HepG2 (cell line): ENCODE measurements around the gene PRDM15. TPM values are rescaled to one million over a fixed set of nuclear protein-coding genes. Genes with fewer than 3 reads are reported as not detected.

Experiments
- ATF2 ChIP-seq: sonication (generic); formaldehyde crosslinking; IDR thresholded peaks from 2 replicates; pipeline ENCODE4 v1.4.0; 2020; ENCODE audit warnings: missing genetic modification reagents
- CEBPB ChIP-seq: IDR thresholded peaks from 2 replicates; pipeline ENCODE4 v1.6.1; 2011; ENCODE audit warnings: low read depth, low read length, improper control_type of control experiment, borderline replicate concordance
- EP300 ChIP-seq, 3 experiments: sonication (generic) in 1 of 3; formaldehyde crosslinking in 1 of 3; IDR thresholded peaks; 2 replicates each; pipeline versions ENCODE4 v1.5.1 to v1.6.1; 2011 to 2020; ENCODE audit warnings: low read depth in 2 of 3, low read length in 2 of 3, borderline replicate concordance in 1 of 3, improper control_type of control experiment in 1 of 3, mild to moderate bottlenecking in 1 of 3, missing genetic modification reagents in 1 of 3, moderate library complexity in 1 of 3
- FOXK1 ChIP-seq: sonication (generic); formaldehyde crosslinking; IDR thresholded peaks from 2 replicates; pipeline ENCODE4 v1.4.0; 2020; ENCODE audit warnings: low read depth, missing genetic modification reagents, borderline replicate concordance
- GFI1 ChIP-seq: sonication (generic); formaldehyde crosslinking; IDR thresholded peaks from 2 replicates; pipeline ENCODE4 v1.5.0; 2020; ENCODE audit warnings: missing genetic modification reagents, mild to moderate bottlenecking, borderline replicate concordance
- HNF1A ChIP-seq, 2 experiments: sonication (generic) in 1 of 2; formaldehyde crosslinking in 1 of 2; IDR thresholded peaks; 2 replicates each; pipeline versions ENCODE4 v1.4.0 to v1.6.1; 2016 to 2020; ENCODE audit warnings: borderline replicate concordance in 1 of 2, low read depth in 1 of 2, mild to moderate bottlenecking in 1 of 2, missing genetic modification reagents in 1 of 2
- MBNL3 ChIP-seq: fragments of 250-450 bp; sonication (Bioruptor Pico); conservative IDR thresholded peaks from 2 replicates; pipeline ENCODE4 v1.8.0; 2022; ENCODE audit warnings: mild to moderate bottlenecking, inconsistent platforms
- MED1 ChIP-seq: sonication (generic); formaldehyde crosslinking; IDR thresholded peaks from 2 replicates; pipeline ENCODE4 v1.4.0; 2020; ENCODE audit warnings: missing genetic modification reagents
- MIER3 ChIP-seq: IDR thresholded peaks from 2 replicates; pipeline ENCODE4 v1.6.1; 2016; ENCODE audit warnings: missing compliant biosample characterization, borderline replicate concordance
- NCOA2 ChIP-seq: sonication (generic); formaldehyde crosslinking; IDR thresholded peaks from 2 replicates; pipeline ENCODE4 v1.8.0; 2022; ENCODE audit warnings: inconsistent platforms
- NR2C2 ChIP-seq: sonication (generic); formaldehyde crosslinking; IDR thresholded peaks from 2 replicates; pipeline ENCODE4 v1.4.0; 2020; ENCODE audit warnings: missing genetic modification reagents, mild to moderate bottlenecking, moderate library complexity, borderline replicate concordance
- PHF21A ChIP-seq: sonication (generic); formaldehyde crosslinking; IDR thresholded peaks from 2 replicates; pipeline ENCODE4 v1.5.0; 2020; ENCODE audit warnings: mild to moderate bottlenecking, missing genetic modification reagents
- SP140L ChIP-seq: sonication (generic); formaldehyde crosslinking; IDR thresholded peaks from 2 replicates; pipeline ENCODE4 v1.4.0; 2020; ENCODE audit warnings: missing genetic modification reagents, borderline replicate concordance
- ZBTB7B ChIP-seq: sonication (generic); formaldehyde crosslinking; IDR thresholded peaks from 2 replicates; pipeline ENCODE4 v1.4.0; 2020; ENCODE audit warnings: missing genetic modification reagents
- ZMYM3 ChIP-seq: sonication (generic); formaldehyde crosslinking; IDR thresholded peaks from 2 replicates; pipeline ENCODE4 v1.5.1; 2020; ENCODE audit warnings: mild to moderate bottlenecking, missing genetic modification reagents
- ZNF253 ChIP-seq: sonication (generic); formaldehyde crosslinking; IDR thresholded peaks from 2 replicates; pipeline ENCODE4 v1.8.0; 2022; ENCODE audit warnings: mild to moderate bottlenecking, missing genetic modification reagents, borderline replicate concordance
- ZNF331 ChIP-seq: sonication (generic); formaldehyde crosslinking; IDR thresholded peaks from 2 replicates; pipeline ENCODE4 v1.4.0; 2020; ENCODE audit warnings: missing genetic modification reagents
- ZNF460 ChIP-seq: sonication (generic); formaldehyde crosslinking; IDR thresholded peaks from 2 replicates; pipeline ENCODE4 v1.5.1; 2020; ENCODE audit warnings: missing genetic modification reagents, mild to moderate bottlenecking, borderline replicate concordance
- ZNF598 ChIP-seq: sonication (generic); formaldehyde crosslinking; IDR thresholded peaks from 2 replicates; pipeline ENCODE4 v1.5.1; 2020; ENCODE audit warnings: mild to moderate bottlenecking, missing genetic modification reagents, borderline replicate concordance
- ZNF770 ChIP-seq: sonication (generic); formaldehyde crosslinking; IDR thresholded peaks from 2 replicates; pipeline ENCODE4 v1.5.0; 2020; ENCODE audit warnings: mild to moderate bottlenecking, missing genetic modification reagents
- polyA plus RNA-seq, 8 experiments: library from polyadenylated mRNA; depleted of rRNA in 3 of 8; stranded (reverse) in 7 of 8; unstranded in 1 of 8; fragments of >200 nt; fragmentation: Illumina TruSeq in 4 of 8; extraction: Trizol in 4 of 8; gene quantifications; 2 replicates each; pipeline versions ENCODE4 v1.2.1 to v1.2.3, GENCODE V29; 2011 to 2016; ENCODE audit warnings: low read depth in 4 of 8, missing spikeins in 1 of 8, mixed read lengths in 1 of 8; ENCODE audit not compliant: insufficient read depth in 1 of 8
- total RNA-seq, 5 experiments: library from RNA; depleted of rRNA; stranded (reverse); fragments of >200 nt; fragmentation: Illumina TruSeq; extraction: Trizol; gene quantifications; 2 replicates each; pipeline ENCODE4 v1.2.3, GENCODE V29; 2016; ENCODE audit warnings: low read depth in 1 of 5

PRDM15 gene
- total and polyA plus RNA-seq, 2 of the 13 experiments (the other 11 are each of a cell fraction or from before 2014, with no cell fraction given): 4.0 to 6.9 TPM

GRCh38 chr21:41750532-41751151 lies 128.5 kb downstream of the PRDM15 start (continued):
- TF ChIP-seq EP300 (IDR thresholded peaks at IDR 0.05; ENCODE audit: low read depth in 2 of 2, low read length in 2 of 2) (peak; percentile 66 to 83), EP300 (CRISPR knock-in tag; IDR thresholded peaks at IDR 0.05; ENCODE audit: borderline replicate concordance) (peak; percentile 52; the same call in 1 of the 2 replicates), ZNF460 (CRISPR knock-in tag) (peak; percentile 86; the same call in 1 of the 2 replicates), MED1 (peak; percentile 71; the same call in 1 of the 2 replicates), SP140L (CRISPR knock-in tag) (no peak), NCOA2 (CRISPR knock-in tag) (peak; percentile 89), ATF2 (CRISPR knock-in tag) (peak; percentile 61; the same call in 1 of the 2 replicates), ZNF331 (CRISPR knock-in tag) (peak; percentile 41; the same call in 1 of the 2 replicates), ZNF770 (CRISPR knock-in tag) (peak; percentile 85), ZNF598 (CRISPR knock-in tag) (0 out of 2 replicates have a peak, but pooled peaks have one; percentile 29), NR2C2 (CRISPR knock-in tag) (peak; percentile 44; the same call in 1 of the 2 replicates), ZBTB7B (peak; percentile 97), GFI1 (peak; percentile 63; the same call in 1 of the 2 replicates), FOXK1 (peak; percentile 85; the same call in 1 of the 2 replicates), MIER3 (CRISPR knock-in tag) (peak; percentile 63; the same call in 1 of the 2 replicates), ZNF253 (CRISPR knock-in tag) (no peak), MBNL3 (CRISPR knock-in tag) (no peak), PHF21A (CRISPR knock-in tag) (peak; percentile 60; the same call in 1 of the 2 replicates), HNF1A (IDR thresholded peaks at IDR 0.05; ENCODE audit: low read depth) (0 out of 2 replicates have a peak, but pooled peaks have one; percentile 27), HNF1A (CRISPR knock-in tag; IDR thresholded peaks at IDR 0.05; ENCODE audit: borderline replicate concordance) (peak; percentile 45; the same call in 1 of the 2 replicates), ZMYM3 (peak; percentile 95), CEBPB (peak; percentile 90)
